Right forelimb (tissue), 1 donor: Measurements from ENCODE around the gene EGFLAM.

Source experiments
- DNase-seq: peaks from one replicate; pipeline ENCODE4 v3.0.0-alpha.2; 2018

The EGFLAM gene

GRCh38 chr5:38258319-38259061 lies at the start of gene EGFLAM:
Gene EGFLAM (plus strand): TSS chr5:38258559. CDS start chr5:38258755, 196 bp downstream.
- peak; percentile 63 for DNase-seq

DNA sequence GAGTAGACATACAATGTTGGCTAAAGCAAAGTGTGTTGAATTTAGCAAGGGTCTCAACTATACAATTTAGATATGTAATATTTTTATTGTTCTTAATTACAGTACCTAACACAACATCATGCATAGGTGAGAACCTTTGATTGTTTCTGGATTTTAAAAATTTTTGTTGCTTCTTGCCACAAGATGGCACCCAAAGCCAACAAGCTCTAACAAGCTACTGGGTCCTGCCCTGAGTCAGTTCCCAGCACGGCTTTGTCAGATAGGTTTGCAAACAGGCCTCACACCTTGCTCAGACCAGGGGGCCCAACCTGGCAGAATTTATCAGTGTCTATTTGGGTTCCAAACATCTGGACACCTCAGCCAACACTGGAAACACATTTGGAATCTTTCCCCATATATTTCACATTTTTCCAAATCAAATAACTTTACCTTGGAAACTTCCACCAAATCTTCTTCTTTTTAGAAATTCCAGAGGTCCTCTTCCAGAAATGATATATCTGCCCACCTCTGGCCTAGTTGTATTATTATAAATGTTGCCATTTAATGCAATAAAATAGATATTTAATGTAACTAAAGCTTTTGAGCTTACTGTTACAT lies 49.5 kb upstream of the EGFLAM start:
- DNase-seq = no peak

GRCh38 chr5:38210676-38211353 lies 47.5 kb upstream of the EGFLAM start:
- DNase-seq = no peak

DNA sequence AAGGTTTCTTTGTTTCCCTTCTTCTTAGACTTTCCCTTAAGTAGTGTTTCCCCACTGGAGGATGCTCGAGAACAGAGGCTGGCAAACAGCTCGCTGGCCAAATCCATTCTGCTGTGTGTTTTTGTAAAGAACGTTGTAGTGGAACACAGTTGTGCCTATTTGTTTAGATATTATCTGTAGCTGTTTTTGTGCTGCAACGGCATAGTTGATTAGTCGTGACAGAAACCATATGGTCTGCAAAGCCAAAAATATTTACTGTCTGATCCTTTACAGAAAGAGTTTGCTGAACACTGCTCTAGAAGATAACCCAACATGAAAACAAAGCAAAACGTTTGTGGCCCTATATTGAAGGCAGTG lies 47.0 kb upstream of the EGFLAM start:
- DNase-seq = no peak

DNA sequence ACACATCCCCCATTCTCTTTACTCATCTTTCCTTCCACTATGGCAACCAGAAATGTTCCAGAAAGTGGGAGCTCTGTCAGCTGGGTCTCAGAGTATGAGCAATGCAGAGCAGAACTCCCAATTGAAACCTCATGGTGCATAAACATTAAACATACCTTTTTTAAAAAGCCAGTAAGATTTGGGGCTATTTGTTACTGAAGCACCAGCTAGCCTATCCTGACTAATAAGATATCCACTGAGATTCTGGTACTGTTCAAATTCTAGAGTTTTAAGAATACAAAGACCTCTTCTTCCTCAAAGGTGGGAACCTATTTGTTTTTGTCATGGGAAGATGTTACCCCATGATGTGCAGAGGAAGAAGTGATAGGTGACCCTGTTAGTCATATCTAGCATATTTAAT lies 46.1 kb upstream of the EGFLAM start:
- no peak for DNase-seq

DNA sequence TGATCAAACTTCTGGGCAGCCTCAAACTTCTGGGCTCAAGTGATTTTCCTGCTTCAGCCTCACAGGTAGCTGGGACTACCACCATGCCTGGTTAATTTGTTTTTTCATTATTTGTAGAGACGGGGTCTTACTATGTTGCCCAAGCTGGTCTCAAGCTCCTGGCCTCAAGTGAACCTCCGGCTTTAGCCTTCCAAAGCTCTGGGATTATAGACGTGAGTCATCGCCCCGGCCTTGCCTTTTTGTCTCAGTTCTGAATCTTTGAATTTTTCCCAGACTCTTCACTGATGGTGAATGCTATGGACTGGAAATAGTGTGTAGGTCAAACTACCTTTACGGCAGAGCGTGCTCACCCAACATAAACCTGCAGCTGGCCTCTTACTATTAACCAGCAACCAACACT lies 32.3 kb upstream of the EGFLAM start:
- DNase-seq = no peak

DNA sequence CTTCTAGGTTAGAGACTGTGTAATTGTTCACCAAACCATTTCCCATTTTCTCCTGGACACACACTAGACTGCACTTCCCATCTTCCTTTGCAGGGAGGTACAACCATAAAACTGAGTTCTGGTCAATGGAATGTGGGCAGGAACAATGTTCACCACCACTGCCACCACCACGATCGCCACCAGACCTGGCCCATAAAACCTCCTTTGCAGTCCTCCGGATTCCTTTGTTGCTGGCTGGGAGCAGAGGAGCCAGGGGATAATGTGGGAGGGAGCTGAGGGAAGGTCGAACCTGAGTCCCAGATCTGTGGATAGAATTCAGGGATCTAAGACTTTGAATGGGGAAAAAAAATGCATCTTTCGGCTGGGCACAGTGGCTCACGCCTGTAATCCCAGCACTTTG lies 29.4 kb upstream of the EGFLAM start:
- no peak for DNase-seq

GRCh38 chr5:38234737-38235136 lies 23.6 kb upstream of the EGFLAM start:
- DNase-seq = no peak

GRCh38 chr5:38237681-38238080 lies 20.7 kb upstream of the EGFLAM start:
- DNase-seq = no peak

GRCh38 chr5:38240212-38240611 lies 18.1 kb upstream of the EGFLAM start:
- DNase-seq = no peak

GRCh38 chr5:38241655-38242054 lies 16.7 kb upstream of the EGFLAM start:
- DNase-seq = no peak

DNA sequence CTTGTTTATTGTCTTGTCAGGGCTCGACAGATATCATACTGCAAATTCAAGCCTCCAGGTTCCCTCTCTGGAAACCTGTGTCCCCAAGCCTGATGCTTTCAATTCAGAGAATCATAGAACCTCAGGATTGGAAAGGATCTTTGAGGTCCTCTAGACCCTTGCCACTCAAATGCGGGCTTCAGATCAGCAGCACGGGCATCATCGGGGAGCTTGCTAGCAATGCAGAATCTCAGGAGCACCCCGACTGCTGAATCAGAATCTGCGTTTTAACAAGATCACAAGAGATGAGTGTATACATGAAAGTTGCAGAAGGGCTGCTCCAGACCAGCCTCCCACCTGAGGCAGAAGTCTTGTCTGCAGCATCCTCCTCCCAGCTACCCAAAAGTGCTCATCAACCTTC lies 13.1 kb upstream of the EGFLAM start:
- no peak for DNase-seq

DNA sequence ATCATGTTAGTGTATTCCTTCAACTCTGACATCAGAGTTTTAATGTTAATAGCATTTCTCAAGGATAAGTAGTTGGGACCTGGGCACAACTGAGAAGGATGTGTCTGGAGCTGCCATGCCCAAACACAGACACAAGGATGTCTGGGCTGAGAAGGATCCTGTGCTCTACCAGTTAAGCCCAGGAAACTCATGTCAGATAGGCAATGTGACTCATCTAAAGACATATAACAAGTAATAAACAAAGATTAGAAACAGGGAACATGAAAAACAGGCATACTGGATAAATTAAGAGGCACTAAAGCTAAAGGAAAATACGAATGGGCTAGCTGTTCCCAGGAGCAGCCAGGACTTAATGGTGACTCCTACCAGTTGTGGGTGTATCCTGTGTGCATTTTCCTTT lies 9.1 kb upstream of the EGFLAM start:
- DNase-seq = no peak

GRCh38 chr5:38249812-38250211 lies 8.5 kb upstream of the EGFLAM start:
- no peak for DNase-seq

GRCh38 chr5:38250763-38251448 lies 7.5 kb upstream of the EGFLAM start:
- DNase-seq = no peak

DNA sequence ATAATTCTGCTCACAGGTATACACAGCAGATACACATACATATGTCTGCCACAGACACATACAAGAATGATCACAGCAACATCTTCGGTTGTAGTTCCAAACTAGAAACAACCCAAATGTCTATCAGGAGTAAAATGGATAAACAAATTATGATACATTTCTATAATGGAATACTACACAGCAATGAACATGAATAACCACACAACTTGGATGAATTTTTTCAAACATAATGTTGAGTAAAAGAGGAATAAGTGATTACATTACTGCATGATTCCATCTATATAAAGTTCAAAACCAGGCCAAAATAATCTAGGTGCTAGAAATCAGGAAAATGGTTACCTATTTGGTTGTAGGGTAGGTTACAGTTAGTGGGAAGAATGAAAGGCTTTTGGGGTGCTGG lies 4.6 kb upstream of the EGFLAM start:
- DNase-seq = no peak

- no peak for DNase-seq
Measured at GRCh38 chr5:38257308-38258041, 884 bp upstream of the EGFLAM start.

DNA sequence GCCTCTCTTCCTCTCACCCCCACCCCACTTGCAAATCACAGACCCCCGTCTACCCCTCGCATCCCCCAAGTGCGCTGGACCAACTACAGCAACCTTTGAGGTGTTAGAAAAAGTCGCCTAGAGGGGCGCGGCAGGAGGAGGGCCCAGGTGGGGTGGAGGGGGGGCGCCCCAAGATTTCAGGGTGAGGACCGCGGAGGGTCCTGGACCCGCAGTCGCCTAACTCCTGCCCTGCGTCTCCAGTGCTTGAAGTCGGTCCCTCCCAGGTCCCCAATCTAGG lies 379 bp upstream of the EGFLAM start:
- DNase-seq = no peak

DNA sequence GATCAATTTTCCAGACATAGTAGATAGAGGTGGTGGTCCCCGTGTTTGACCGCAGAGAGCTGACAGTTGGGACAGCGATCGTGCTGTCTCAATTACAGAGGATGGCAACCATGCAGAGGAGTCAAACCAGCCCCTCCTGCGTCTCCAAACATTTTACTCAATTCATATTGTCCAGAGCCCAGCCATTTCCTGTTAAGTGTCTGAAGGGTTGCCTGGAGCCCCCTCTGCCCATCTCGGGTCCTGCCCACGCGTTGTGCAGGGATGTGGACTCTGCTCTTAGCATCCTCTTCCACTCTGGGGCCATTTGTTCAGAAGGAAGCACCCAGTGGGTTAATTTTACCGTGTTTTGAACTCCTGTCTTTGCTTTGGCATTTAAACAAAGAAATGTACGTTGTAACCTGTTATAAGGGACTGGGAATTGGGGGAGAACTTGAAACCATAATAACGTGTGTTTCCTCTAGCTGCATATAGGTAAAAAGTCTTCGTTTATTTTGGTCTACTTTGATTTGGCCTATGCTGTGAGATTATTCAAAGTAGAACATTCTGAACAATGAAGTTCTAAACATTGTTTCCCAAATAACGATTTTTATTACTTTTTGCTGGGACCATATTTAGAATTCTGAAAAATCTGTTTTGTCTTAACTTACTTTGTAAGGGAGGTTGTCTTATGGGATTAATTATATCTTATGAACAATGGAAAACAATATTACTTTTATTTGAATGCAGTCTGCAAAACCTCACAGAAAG lies 876 bp downstream of the EGFLAM start:
- no peak for DNase-seq

DNA sequence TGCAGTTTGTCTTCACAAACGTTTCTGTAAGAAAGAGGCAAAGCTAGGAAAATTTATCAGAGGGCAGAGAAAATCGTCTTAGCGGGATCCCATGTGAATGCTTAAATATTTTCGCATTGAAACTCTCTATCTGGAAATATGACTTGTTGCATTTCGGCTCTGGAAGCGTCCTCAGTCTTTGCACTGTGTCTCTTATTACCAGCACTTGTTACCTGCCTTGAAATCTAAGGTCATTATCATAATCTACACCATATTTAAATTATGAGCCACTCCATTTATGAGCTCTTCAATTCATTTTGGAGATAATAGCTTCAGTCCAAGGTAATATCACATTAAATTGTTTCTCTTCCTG lies 1.4 kb downstream of the EGFLAM start:
- DNase-seq = no peak

- no peak for DNase-seq
Measured at GRCh38 chr5:38263983-38264382, 5.6 kb downstream of the EGFLAM start.

DNA sequence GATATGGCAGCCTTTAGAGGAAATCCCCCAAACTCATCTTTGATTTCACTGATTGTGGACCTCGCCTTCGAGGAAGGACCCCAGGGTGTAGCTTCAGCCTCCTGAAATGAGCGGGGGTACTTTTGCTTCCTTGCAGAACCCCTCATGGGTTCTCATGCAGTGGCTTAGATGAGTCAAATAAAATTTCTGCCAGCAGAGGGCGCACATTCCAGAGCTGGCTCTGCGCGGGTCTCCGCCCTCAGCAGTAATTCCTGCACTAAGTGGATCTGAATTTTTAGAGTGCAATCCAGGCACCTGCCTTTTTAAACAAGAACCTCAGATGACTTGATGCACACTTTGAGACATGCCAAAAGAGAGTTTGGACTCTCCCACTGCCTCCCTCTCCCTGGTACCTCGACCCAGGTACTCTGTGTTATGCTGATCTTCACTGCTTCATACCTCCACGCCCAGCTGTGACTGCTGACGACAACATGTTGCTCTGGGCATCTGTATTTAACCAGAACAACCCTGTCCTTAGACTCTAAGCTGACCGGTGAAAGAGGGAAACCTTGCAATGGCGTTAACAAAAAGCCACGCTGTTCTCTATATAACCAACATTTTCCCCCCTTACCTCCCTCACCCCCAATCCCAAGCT lies 7.3 kb downstream of the EGFLAM start:
- DNase-seq = peak; percentile 85
